Body of pancreas (tissue), 4 donors: ENCODE measurements around the gene DNAI2.

ENCODE experiments used
- CTCF ChIP-seq, 7 experiments: fragments of 450-650 bp in 4 of 7; fragments of 200-600 bp in 3 of 7; sonication (generic) in 3 of 7; IDR thresholded peaks; one replicate each; pipeline ENCODE4 v1.5.1; 2016 to 2019; ENCODE audit warnings: antibody characterized with exemption in 7 of 7
- POLR2A ChIP-seq, 3 donors: fragments of 450-650 bp; IDR thresholded peaks; one replicate each; pipeline ENCODE4 v1.6.1; 2016; ENCODE audit warnings: antibody characterized with exemption in 3 of 3, mild to moderate bottlenecking in 2 of 3

GRCh38 chr17:74328487-74328886 is 54.5 kb downstream of the DNAI2 start:
- TF ChIP-seq CTCF (IDR thresholded peaks at IDR 0.05) (no peak), POLR2A (IDR thresholded peaks at IDR 0.05) (no peak)
